Left colon (tissue), 2 donors: ENCODE measurements around the gene SULT1A2. TPM values are rescaled to one million over a fixed set of nuclear protein-coding genes. Genes with fewer than 3 reads are reported as not detected.
"Not testable (repeated sequence)": the region's sequence is repeated elsewhere in the genome, so short reads cannot be mapped to it uniquely, and the experiment has no call there.

ENCODE experiments used
- ATAC-seq: fragments of 200-7000 bp; cut with Tn5 transposase; one replicate; pipeline ENCODE4 v1.9.1; 2020; ENCODE audit warnings: mild to moderate bottlenecking, moderate library complexity
- DNase-seq, 2 donors: peaks; one replicate each; pipeline ENCODE4 v3.0.0-alpha.2; 2020
- intact Hi-C, 2 donors: fragments of 100-400 bp; cut with DNase I in 1 of 2; cut with micrococcal nuclease in 1 of 2; formaldehyde crosslinking; loops; one replicate each; pipeline versions ENCODE4 v1.11.2 to v1.14.0; 2022; cut with DNase I, micrococcal nuclease
- total RNA-seq, 2 donors: library from RNA; stranded (reverse); fragmentation: NEBNext Ultra II Directional; extraction: Animal tissue kit (Norgen Biotek cat#: 25700); gene quantifications; one replicate each; pipeline ENCODE4 v1.2.1, GENCODE V29; 2021
- donor health status: DM: no; HTN: no; CAD: no.
- donor health status: DM: yes; HTN: yes; CAD: no.

SULT1A2 gene
- total RNA-seq, 2 donors from 2014 or later, result 26.9 to 30.6 TPM

- DNase-seq (no peak), ATAC-seq (no peak)
These were observed 23.9 kb downstream of the SULT1A2 start for GRCh38 chr16:28572696-28573510.

GRCh38 chr16:28569968-28570752 lies 26.7 kb downstream of the SULT1A2 start:
- ATAC-seq, result no peak
- intact Hi-C loops, result no loop called here
- no peak for DNase-seq

More at GRCh38 chr16:28572696-28573510, 23.9 kb downstream of the SULT1A2 start:
- intact Hi-C loops, result no loop called here

DNA sequence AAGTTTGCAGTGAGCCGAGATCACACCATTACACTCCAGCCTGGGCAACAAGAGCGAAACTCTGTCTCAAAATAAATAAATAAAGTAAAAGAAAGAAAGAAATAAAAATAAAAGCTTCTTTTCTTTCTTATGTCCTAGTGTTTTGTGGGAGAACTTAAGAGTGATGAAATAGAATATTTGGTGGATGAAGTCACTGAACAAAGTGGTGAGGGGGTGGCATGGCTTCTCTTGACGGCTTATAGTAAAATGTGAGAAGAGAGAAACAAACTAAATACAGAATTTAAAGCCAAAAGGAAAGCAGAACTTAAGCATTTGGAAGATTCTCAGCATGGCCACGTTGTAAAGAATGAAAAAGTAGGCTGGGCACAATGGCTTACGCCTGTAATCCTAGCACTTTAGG lies 27.8 kb downstream of the SULT1A2 start:
- DNase-seq (no peak), ATAC-seq (no peak)
- intact Hi-C loops, result no loop called here

GRCh38 chr16:28567292-28567691 lies 29.6 kb downstream of the SULT1A2 start:
- intact Hi-C loops, result no loop called here
- ATAC-seq (no peak), DNase-seq (no peak)

DNA sequence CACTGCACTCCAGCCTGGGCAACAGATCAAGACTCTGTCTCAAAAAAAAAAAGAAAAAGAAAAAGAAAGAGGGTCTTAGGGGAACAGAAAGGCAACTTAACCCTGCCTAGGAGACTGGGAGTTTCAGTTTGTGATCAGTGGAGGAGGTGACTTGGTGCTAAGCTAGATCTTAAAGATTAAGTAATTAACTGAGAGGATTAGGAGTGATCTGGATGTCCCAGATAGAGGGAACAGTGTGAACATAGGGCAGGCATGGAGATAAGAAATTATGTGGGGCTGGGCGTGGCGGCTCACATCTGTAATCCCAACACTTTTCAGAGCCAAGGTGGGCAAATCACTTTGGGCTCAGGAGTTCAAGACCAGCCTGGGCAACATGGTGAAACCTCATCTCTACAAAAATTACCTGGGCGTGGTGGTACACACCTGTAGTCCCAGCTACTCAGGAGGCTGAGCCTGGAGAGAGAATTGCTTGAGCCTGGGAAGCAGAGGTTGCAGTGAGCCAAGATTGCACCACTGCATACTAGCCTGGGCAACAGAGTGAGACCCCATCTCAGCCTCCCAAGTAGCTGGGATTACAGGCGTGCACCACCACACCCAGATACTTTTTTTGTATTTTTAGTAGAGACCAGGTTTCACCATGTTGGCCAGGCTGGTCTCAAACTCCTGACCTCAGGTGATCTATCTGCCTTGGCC lies 30.5 kb downstream of the SULT1A2 start:
- DNase-seq, intact Hi-C loops, ATAC-seq: not testable (repeated sequence)

- no peak for ATAC-seq
- intact Hi-C loops, result no loop called here
- DNase-seq, result no peak
These were observed 33.6 kb downstream of the SULT1A2 start for GRCh38 chr16:28563218-28563617.

DNA sequence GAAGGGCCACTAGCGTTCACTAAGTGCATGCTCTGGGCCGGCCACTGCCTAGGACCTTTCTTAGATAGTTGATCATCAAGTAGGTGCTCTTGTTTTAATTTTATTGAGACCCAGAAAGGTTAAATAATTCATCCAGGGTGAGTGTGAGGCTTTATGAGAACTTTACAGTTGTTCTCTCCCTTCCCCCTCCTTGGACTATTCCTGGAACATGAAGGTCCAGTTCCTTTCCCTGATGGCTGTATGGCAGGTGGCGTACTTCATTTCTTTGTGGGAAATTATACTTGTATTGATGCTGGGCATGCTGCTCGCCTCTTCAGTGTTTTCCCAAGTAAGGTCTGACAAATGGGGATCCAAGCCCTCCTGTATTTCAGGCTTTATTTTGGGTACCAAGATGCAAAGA lies 34.7 kb downstream of the SULT1A2 start:
- DNase-seq, result no peak
- intact Hi-C loops, result no loop called here
- ATAC-seq, result no peak

DNA sequence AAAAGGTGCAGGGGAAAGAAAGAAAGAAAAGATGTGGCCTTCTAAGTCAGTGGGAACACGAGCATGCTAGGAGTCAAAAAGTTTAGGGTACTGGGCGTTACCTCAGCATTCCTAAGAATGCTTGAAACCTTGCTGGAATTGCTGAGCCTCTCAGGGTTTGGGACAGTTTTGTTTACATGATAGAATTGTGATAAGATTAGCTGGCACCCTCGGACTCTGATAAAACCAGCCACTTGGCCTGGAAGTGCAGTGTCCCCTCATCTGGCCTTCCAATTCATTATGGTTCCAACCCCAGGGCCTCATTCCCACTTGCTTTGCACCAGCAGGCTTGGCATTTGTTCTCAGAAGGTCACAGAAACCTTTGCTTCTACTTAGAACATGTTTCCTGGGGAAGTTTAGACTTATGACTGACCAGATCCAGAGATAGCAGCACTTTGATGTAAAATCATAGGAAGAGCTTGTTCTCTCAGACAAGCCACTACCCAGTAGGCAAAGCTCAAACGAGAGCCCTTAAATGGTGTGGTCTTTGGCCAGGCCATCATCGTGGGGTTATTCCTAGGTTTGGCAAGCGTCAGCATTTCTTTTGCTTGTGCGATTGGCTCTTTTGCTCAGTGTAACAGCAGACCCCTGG lies 35.2 kb downstream of the SULT1A2 start:
- no peak for ATAC-seq
- no peak for DNase-seq
- intact Hi-C loops, result no loop called here

DNA sequence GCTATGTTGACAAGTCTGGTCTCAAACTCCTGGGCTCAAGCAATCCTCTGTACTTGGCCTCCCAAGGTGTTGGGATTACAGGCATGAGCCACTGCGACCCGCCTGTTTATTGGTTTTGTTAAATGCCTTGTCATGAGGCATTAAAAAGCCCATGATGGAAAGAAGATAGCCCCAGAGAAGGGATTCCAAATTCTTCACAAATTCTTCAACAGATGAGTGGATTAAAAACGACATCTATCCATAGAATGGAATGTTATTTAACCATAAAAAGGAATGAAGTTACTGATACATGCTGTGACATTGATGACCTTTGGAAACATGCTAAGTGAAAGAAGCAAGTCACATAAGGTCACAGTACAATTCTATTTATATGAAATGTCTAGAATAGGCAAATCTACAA lies 38.4 kb downstream of the SULT1A2 start:
- DNase-seq (no peak), ATAC-seq (no peak)
- intact Hi-C loops, result no loop called here

- ATAC-seq, result no peak
- DNase-seq, result no peak
- intact Hi-C loops, result no loop called here
These were observed 39.9 kb downstream of the SULT1A2 start for GRCh38 chr16:28556914-28557320.

GRCh38 chr16:28555561-28555960 lies 41.3 kb downstream of the SULT1A2 start:
- DNase-seq (no peak), ATAC-seq (no peak)
- intact Hi-C loops, result no loop called here

DNA sequence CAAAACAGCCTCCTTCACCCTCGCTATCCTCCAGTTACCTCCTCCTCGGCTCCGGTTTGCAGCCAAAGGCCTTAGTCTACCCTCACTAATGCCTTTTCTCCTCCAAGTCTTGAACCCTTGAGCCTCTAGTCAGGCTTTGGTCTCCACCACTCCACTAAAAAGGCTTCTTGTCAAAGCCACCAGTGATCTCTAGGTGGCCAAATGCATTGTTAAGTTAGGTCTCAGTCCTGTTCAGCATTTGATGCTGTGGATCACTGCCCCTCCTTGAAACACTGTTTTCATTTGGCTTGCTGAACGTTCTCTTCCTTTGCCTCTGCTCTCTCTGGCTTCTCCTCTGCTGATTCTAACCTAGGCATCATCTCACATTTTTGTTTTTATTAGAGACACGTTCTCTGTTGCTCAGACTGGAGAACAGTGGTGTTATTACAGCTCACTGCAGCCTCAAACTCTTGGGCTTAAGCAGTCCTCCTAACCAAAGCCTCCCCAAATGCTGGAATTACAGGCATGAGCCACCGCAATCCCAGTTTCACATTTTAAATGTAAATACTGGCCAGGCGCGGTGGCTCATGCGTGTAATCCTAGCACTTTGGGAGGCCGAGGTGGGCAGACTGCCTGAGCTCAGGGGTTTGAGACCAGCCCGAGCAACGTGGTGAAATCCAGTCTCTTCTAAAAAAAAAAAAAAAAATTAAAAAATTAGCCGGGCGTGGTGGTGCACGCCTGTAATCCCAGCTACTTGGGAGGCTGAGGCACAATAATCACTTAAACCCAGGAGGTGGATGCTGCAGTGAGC lies 42.0 kb downstream of the SULT1A2 start:
- intact Hi-C loops, result no loop called here
- ATAC-seq (no peak), DNase-seq (no peak)

DNA sequence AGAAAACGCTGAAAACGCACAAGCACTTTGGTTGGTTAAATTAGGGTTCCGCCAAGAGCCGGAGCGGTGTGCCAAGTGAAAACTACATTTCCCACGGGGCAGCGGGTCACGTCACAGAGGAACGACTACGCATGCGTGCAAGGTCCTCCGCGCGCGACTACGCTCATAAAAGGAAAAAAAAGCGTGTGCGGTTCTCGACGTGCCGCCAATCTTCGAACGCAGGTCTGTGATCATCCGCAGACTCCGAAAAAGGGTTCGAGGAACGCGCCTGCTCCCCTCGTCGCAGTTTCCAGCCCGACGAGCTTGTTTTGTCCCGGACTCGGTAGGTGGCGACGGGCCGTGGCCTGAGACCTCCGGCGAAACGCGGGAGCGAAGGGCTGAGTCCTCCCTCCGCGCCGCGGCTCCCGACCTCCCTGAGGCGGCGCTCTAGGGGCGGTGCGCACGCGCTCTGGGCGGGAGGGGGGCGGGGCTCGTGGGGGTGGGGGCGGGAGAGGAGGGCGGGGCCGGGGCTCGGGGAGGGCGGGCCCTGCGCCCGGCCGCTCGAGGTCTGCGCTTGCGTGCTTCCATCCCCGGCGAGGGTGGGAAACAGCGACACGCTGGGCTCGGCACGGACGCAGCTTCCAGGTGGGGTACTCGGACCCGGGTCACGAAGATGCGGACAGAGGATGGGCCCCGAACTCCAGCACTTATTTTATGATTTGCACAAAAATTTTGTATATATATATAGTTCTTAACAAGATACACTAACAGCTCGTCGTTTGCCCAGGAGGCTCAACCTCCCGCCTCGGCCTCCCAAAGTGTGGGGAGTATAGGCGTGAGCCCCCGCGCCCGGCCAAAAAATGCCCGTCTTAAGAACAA lies 42.8 kb downstream of the SULT1A2 start, which contains the start of gene SGF29:
TSS of gene SGF29 (plus strand) at position 145 of the 858 bp plus-strand sequence. CDS start 27,150 bp downstream, outside the sequence.
- DNase-seq, result peak; percentile 93 to 96
- intact Hi-C loops, result no loop called here
- ATAC-seq, result peak; percentile 91

GRCh38 chr16:28549301-28549899 lies 47.5 kb downstream of the SULT1A2 start:
- intact Hi-C loops, result no loop called here
- ATAC-seq (peak; percentile 43), DNase-seq (peak in 1 of 2 donors; percentile 36)

DNA sequence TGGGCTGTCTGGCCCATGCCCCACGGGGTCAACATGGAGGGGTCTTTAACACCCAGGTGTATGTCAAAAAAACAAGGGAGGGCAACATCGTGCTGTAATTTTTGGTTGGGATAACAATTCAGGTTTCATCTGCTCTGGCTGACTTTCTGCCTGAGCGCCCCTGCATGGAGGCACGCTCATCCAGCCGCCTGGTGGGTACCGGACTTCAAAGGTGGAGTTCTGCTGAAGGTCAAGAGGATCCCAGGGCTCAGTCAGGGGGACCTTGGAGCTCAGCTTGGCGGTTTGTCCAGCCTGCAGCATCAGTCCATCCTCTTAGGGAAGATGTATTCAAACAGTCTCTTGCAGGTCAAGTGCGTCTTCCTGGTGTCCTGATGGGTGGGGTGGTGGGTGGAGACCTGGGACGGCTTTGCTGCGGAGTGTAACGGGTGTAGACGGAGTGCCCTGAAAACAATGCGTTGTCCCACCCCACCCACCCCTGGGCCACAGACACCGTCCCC lies 48.5 kb downstream of the SULT1A2 start:
- ATAC-seq (no peak), DNase-seq (no peak)
- intact Hi-C loops, result no loop called here

DNA sequence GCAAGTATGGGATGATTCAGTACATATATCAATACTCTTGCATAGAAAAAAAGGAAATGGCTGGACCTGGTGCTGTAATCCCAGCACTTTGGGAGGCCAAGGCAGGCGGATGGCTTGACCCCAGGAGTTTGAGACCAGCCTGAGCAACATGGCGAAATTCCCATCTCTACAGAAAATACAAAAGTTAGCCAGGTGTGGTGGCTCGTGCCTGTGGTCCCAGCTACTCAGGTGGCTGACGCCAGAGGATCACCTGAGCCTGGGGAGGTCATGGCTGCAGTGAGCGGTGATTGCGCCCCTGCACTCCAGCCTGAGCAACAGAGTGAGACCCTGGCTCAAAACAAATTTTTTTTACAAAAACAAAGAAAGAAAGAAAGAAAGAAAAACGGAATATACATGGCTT lies 50.2 kb downstream of the SULT1A2 start:
- intact Hi-C loops, result no loop called here
- DNase-seq (no peak), ATAC-seq (no peak)

GRCh38 chr16:28545964-28546363 lies 50.9 kb downstream of the SULT1A2 start:
- ATAC-seq, intact Hi-C loops, DNase-seq: not testable (repeated sequence)
